Epithelial cell of esophagus (primary cell): ENCODE measurements around the gene ZNF236.
"Not testable (repeated sequence)": the region's sequence is repeated elsewhere in the genome, so short reads cannot be mapped to it uniquely, and the experiment has no call there.

Experiments
- DNase-seq: peaks from one replicate; pipeline ENCODE4 v3.0.0; 2010; ENCODE audit warnings: low read depth
- H3K4me3 ChIP-seq: 2 replicates; pipeline ENCODE4 v1.5.1; 2011; ENCODE audit warnings: mild to moderate bottlenecking, low read length, control low read depth
- TF ChIP-seq, protein P1 (sequence below): IDR thresholded peaks from 2 replicates; pipeline ENCODE4 v1.5.1; 2011; ENCODE audit warnings: low read depth, mild to moderate bottlenecking, low read length, control low read depth, inconsistent platforms; ENCODE audit not compliant: insufficient read depth; ENCODE audit errors: missing control alignments

The ZNF236 gene

GRCh38 chr18:77015771-77016710 lies 193.7 kb downstream of the ZNF236 start:
- TF ChIP-seq, protein P1, sequence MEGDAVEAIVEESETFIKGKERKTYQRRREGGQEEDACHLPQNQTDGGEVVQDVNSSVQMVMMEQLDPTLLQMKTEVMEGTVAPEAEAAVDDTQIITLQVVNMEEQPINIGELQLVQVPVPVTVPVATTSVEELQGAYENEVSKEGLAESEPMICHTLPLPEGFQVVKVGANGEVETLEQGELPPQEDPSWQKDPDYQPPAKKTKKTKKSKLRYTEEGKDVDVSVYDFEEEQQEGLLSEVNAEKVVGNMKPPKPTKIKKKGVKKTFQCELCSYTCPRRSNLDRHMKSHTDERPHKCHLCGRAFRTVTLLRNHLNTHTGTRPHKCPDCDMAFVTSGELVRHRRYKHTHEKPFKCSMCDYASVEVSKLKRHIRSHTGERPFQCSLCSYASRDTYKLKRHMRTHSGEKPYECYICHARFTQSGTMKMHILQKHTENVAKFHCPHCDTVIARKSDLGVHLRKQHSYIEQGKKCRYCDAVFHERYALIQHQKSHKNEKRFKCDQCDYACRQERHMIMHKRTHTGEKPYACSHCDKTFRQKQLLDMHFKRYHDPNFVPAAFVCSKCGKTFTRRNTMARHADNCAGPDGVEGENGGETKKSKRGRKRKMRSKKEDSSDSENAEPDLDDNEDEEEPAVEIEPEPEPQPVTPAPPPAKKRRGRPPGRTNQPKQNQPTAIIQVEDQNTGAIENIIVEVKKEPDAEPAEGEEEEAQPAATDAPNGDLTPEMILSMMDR = no peak
- H3K4me3 ChIP-seq = no peak overlapping the region
- DNase-seq = no peak

DNA sequence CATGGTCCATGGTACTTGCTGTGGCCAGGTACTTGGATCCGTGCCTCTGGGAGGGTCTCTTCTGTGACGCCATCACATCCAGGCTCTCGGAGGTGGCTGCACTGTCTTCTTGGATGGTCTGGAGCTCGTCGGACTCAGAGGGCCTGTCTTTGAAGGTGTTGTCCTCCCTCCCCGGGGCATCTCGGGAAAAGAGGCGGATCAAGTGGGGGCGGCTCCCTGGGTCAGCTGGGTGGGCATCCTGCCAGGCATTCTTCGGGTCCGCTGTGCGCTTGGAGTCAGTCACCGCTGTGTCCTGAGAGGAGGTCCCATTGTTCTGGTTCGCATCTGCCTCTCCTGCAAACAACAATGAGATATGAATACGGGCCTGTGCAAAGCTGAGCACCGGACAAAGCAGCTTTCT lies 194.6 kb downstream of the ZNF236 start:
- H3K4me3 ChIP-seq = no peak overlapping the region
- DNase-seq = no peak
- TF ChIP-seq, protein P1 = no peak

- H3K4me3 ChIP-seq = no peak overlapping the region
- TF ChIP-seq, protein P1 = no peak
- no peak for DNase-seq
These were observed 195.0 kb downstream of the ZNF236 start for GRCh38 chr18:77017355-77017754.

DNA sequence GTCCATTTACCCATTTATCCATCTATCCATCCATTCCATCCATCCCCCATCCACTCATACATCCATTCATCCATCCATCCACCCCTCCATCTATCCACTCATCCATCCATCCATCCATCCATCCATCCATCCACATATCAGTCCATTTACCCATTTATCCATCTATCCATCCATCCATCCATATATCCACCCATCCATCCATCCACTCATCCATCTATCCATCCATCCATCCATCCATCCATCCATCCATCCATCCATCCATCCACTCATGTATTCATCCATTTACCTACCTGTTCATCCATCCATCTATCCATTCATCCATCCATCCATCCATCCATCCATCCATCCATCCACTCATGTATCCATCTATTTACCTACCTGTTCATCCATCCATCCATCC lies 196.3 kb downstream of the ZNF236 start:
- H3K4me3 ChIP-seq = not testable (repeated sequence)

GRCh38 chr18:77019641-77020040 lies 197.3 kb downstream of the ZNF236 start:
- no peak overlapping the region for H3K4me3 ChIP-seq
- TF ChIP-seq, protein P1 = no peak
- DNase-seq = no peak

More for the DNA sequence above, 196.3 kb downstream of the ZNF236 start:
- not testable (repeated sequence) for DNase-seq
